Measurements from ENCODE around the gene CLSTN1. TPM values are rescaled to one million over a fixed set of nuclear protein-coding genes. Genes with fewer than 3 reads are reported as not detected.

The CLSTN1 gene
- total and polyA plus RNA-seq, 2 of the 13 experiments (the other 11 are each of a cell fraction or from before 2014, with no cell fraction given): 19.7 to 29.8 TPM

DNA sequence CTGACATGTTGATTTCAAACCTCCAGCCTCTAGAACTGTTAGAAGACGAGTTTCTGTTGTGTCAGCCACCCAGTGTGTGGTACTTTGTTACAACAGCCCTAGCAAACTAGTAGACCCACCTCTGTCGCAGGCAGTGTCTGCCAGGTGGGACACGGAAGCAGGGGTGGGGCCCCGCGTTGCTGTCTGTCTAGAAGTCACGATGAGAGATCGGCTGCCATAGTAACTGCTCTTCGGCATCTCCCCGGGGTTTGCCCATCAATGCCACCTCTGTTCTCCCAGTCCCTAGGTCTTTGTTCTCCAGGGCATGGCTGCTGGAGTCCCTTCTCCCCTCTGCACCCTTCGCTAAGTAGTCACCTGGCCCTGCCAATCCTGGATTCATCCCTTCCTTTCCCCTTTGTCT, 15.2 kb upstream of the CLSTN1 start:
- intact Hi-C loops (cut with micrococcal nuclease; ENCODE audit: unreplicated experiment): no loop called here
- Histone ChIP-seq H3K36me3 (replicated peaks in 1 of 2; ENCODE audit: control insufficient read depth in 1 of 2, insufficient read depth in 2 of 2, low read length in 2 of 2) (no peaks in the 10 kb centered on the region), H4K20me1 (ENCODE audit: insufficient read depth, low read length) (no peaks in the 10 kb centered on the region), H3K4me2 (ENCODE audit: low read depth, low read length) (peak overlapping the region; percentile 7; the same call in 1 of the 2 replicates), H3K27ac (ENCODE audit: extremely low read length, insufficient read depth, low read length) (no peak overlapping the region), H3K27me3 (ENCODE audit: control insufficient read depth in 1 of 2, insufficient read depth in 2 of 2, low read length in 2 of 2) (no peaks in the 10 kb centered on the region; a peak in 1 of 5 replicates), H2AFZ (ENCODE audit: low read length) (no peak overlapping the region), H3K4me3 (replicated peaks in 1 of 3; ENCODE audit: insufficient read depth in 1 of 3, low read depth in 2 of 3, low read length in 3 of 3) (no peak overlapping the region), H3K79me2 (ENCODE audit: insufficient read depth, low read length) (no peaks in the 10 kb centered on the region), H3K9me3 (ENCODE audit: low read length) (no peaks in the 10 kb centered on the region), H3K9ac (ENCODE audit: insufficient read depth, low read depth, low read length) (no peak overlapping the region), H3K4me1 (ENCODE audit: insufficient read depth, low read length) (peaks cover 37% of the 10 kb centered on the region)
- POLR2A ChIA-PET: no interaction called here
- 21% methylated on average over 4 of the region's 10 CpGs for whole genome bisulfite sequencing (ENCODE audit: low lambda C conversion rate)
- in situ Hi-C loops (cut with HindIII; ENCODE audit: extremely low pct_ligation_motif_present, low pct_unique_long_range_greater_than_20kb): no loop called here
- FAIRE-seq (no peak), DNase-seq (ENCODE audit: low spot score) (no peak), ATAC-seq (no peak)
- CTCF ChIA-PET (ENCODE audit: low intra/inter-chr PET ratio, low total read pairs): no interaction called here
- no TSS peak for BruUV-seq (replicated peaks)
- TF ChIP-seq FOXJ3 (CRISPR knock-in tag; IDR thresholded peaks at IDR 0.05; ENCODE audit: borderline replicate concordance) (no peak), CSRNP1 (CRISPR knock-in tag; IDR thresholded peaks at IDR 0.05) (no peak), ZBTB20 (CRISPR knock-in tag; IDR thresholded peaks at IDR 0.05; ENCODE audit: borderline replicate concordance, low read depth) (no peak), MEF2D (CRISPR knock-in tag; IDR thresholded peaks at IDR 0.05) (no peak), HMG20A (CRISPR knock-in tag; IDR thresholded peaks at IDR 0.05; ENCODE audit: borderline replicate concordance) (no peak), ZBTB34 (CRISPR knock-in tag; IDR thresholded peaks at IDR 0.05) (no peak), RERE (CRISPR knock-in tag; IDR thresholded peaks at IDR 0.05; ENCODE audit: low read depth) (no peak), TBL1XR1 (IDR thresholded peaks at IDR 0.05; ENCODE audit: borderline replicate concordance, low read length, partially characterized antibody) (no peak), ZZZ3 (CRISPR knock-in tag; IDR thresholded peaks at IDR 0.05; ENCODE audit: borderline replicate concordance) (no peak)
- TF ChIP-seq, protein P1, sequence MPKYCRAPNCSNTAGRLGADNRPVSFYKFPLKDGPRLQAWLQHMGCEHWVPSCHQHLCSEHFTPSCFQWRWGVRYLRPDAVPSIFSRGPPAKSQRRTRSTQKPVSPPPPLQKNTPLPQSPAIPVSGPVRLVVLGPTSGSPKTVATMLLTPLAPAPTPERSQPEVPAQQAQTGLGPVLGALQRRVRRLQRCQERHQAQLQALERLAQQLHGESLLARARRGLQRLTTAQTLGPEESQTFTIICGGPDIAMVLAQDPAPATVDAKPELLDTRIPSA (CRISPR knock-in tag; IDR thresholded peaks at IDR 0.05; ENCODE audit: borderline replicate concordance): no peak
- TF ChIP-seq, protein P2, sequence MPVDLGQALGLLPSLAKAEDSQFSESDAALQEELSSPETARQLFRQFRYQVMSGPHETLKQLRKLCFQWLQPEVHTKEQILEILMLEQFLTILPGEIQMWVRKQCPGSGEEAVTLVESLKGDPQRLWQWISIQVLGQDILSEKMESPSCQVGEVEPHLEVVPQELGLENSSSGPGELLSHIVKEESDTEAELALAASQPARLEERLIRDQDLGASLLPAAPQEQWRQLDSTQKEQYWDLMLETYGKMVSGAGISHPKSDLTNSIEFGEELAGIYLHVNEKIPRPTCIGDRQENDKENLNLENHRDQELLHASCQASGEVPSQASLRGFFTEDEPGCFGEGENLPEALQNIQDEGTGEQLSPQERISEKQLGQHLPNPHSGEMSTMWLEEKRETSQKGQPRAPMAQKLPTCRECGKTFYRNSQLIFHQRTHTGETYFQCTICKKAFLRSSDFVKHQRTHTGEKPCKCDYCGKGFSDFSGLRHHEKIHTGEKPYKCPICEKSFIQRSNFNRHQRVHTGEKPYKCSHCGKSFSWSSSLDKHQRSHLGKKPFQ (CRISPR knock-in tag; IDR thresholded peaks at IDR 0.05; ENCODE audit: insufficient replicate concordance): no peak

Measured in HepG2 (cell line).